HEK293 (cell line): ENCODE data around the gene PKIG.

Experiments used
- CTCF ChIA-PET: fragments of 350-600 bp; formaldehyde crosslinking; extraction: SDS; loops from one replicate; lab custom pipeline; 2021; ENCODE audit warnings: antibody characterized with exemption; lab: Yijun Ruan, JAX
- POLR2A ChIA-PET: fragments of 300-600 bp; formaldehyde crosslinking; extraction: SDS; loops from one replicate; lab custom pipeline; 2020; ENCODE audit warnings: antibody characterized with exemption, inconsistent platforms; lab: Yijun Ruan, JAX
- H3K27ac ChIP-seq: fragments of 200-500 bp; sonication (Bioruptor generic); 2 replicates; pipeline ENCODE4 v1.5.1; 2014; ENCODE audit warnings: low read depth, low read length, control low read depth, inconsistent platforms; ENCODE audit errors: extremely low read depth
- H3K36me3 ChIP-seq, 2 experiments: fragments of 200-500 bp in 1 of 2; sonication (Bioruptor generic) in 1 of 2; 1 replicate in 1 of 2; 2 replicates in 1 of 2; pipeline ENCODE4 v1.5.1; 2014 to 2017; ENCODE audit warnings: inconsistent platforms in 2 of 2, low read length in 2 of 2; ENCODE audit not compliant: control insufficient read depth in 2 of 2, insufficient read depth in 1 of 2
- H3K4me1 ChIP-seq: fragments of 200-500 bp; sonication (Bioruptor generic); 2 replicates; pipeline ENCODE4 v1.5.1; 2014; ENCODE audit warnings: mild to moderate bottlenecking, low read length, inconsistent platforms; ENCODE audit not compliant: control insufficient read depth, insufficient read depth
- H3K4me3 ChIP-seq: 2 replicates; pipeline ENCODE4 v1.5.1; 2011; ENCODE audit warnings: low read depth, mild to moderate bottlenecking, control low read depth, low read length, moderate library complexity
- H3K9me3 ChIP-seq: fragments of 200-500 bp; sonication (Bioruptor generic); 2 replicates; pipeline ENCODE4 v1.5.1; 2014; ENCODE audit warnings: low read depth, low read length, inconsistent platforms; ENCODE audit not compliant: control insufficient read depth, insufficient read depth
- ATF2 ChIP-seq: fragments of 450-650 bp; formaldehyde crosslinking; IDR thresholded peaks from 2 replicates; pipeline ENCODE4 v1.5.1; 2016; ENCODE audit warnings: missing biosample characterization, missing genetic modification characterization, low read depth
- HOXA7 ChIP-seq: sonication (generic); formaldehyde crosslinking; IDR thresholded peaks from 2 replicates; pipeline ENCODE4 v1.8.1; 2022; ENCODE audit warnings: missing genetic modification reagents, borderline replicate concordance
- MYNN ChIP-seq: fragments of 450-650 bp; formaldehyde crosslinking; IDR thresholded peaks from 2 replicates; pipeline ENCODE4 v1.5.1; 2016; ENCODE audit warnings: missing biosample characterization, missing genetic modification characterization, borderline replicate concordance
- SCRT1 ChIP-seq: fragments of 450-650 bp; formaldehyde crosslinking; IDR thresholded peaks from 2 replicates; pipeline ENCODE4 v1.5.1; 2016; ENCODE audit warnings: missing biosample characterization, missing genetic modification characterization, borderline replicate concordance
- ZBTB8A ChIP-seq: fragments of 450-650 bp; formaldehyde crosslinking; IDR thresholded peaks from 2 replicates; pipeline ENCODE4 v1.5.1; 2016; ENCODE audit warnings: missing biosample characterization, missing genetic modification characterization
- ZNF169 ChIP-seq: fragments of 450-650 bp; formaldehyde crosslinking; IDR thresholded peaks from 2 replicates; pipeline ENCODE4 v1.5.1; 2016; ENCODE audit warnings: missing biosample characterization, missing genetic modification characterization
- ZNF292 ChIP-seq: fragments of 450-650 bp; formaldehyde crosslinking; IDR thresholded peaks from 2 replicates; pipeline ENCODE4 v1.5.1; 2016; ENCODE audit warnings: low read depth, missing biosample characterization, missing genetic modification characterization, borderline replicate concordance
- ZNF362 ChIP-seq: fragments of 450-650 bp; formaldehyde crosslinking; IDR thresholded peaks from 2 replicates; pipeline ENCODE4 v1.5.1; 2016; ENCODE audit warnings: missing biosample characterization, missing genetic modification characterization
- ZNF398 ChIP-seq: fragments of 450-650 bp; formaldehyde crosslinking; IDR thresholded peaks from 2 replicates; pipeline ENCODE4 v1.5.1; 2017; ENCODE audit warnings: missing biosample characterization, missing genetic modification characterization
- ZNF530 ChIP-seq: fragments of 450-650 bp; formaldehyde crosslinking; IDR thresholded peaks from 2 replicates; pipeline ENCODE4 v1.5.1; 2016; ENCODE audit warnings: low read depth, missing biosample characterization, missing genetic modification characterization
- ZNF544 ChIP-seq: fragments of 450-650 bp; formaldehyde crosslinking; IDR thresholded peaks from 2 replicates; pipeline ENCODE4 v1.5.0; 2017; ENCODE audit warnings: missing biosample characterization, missing genetic modification characterization
- ZNF585B ChIP-seq: fragments of 450-650 bp; formaldehyde crosslinking; IDR thresholded peaks from 2 replicates; pipeline ENCODE4 v1.5.1; 2016; ENCODE audit warnings: missing biosample characterization, missing genetic modification characterization
- ZNF610 ChIP-seq: fragments of 450-650 bp; formaldehyde crosslinking; IDR thresholded peaks from 2 replicates; pipeline ENCODE4 v1.5.1; 2016; ENCODE audit warnings: missing biosample characterization, missing genetic modification characterization, borderline replicate concordance
- ZNF76 ChIP-seq: fragments of 450-650 bp; formaldehyde crosslinking; IDR thresholded peaks from 2 replicates; pipeline ENCODE4; 2016; ENCODE audit warnings: low read depth, missing biosample characterization, missing genetic modification characterization, borderline replicate concordance
- ZNF776 ChIP-seq: fragments of 450-650 bp; formaldehyde crosslinking; IDR thresholded peaks from 2 replicates; pipeline ENCODE4 v1.5.0; 2017; ENCODE audit warnings: missing biosample characterization, missing genetic modification characterization, borderline replicate concordance
- TF ChIP-seq, protein P1 (sequence below): fragments of 450-650 bp; formaldehyde crosslinking; IDR thresholded peaks from 2 replicates; pipeline ENCODE4 v1.5.1; 2016; ENCODE audit warnings: missing biosample characterization, missing genetic modification characterization
- TF ChIP-seq, protein P2 (sequence below): fragments of 450-650 bp; formaldehyde crosslinking; IDR thresholded peaks from 2 replicates; pipeline ENCODE4 v1.5.1; 2016; ENCODE audit warnings: missing biosample characterization, missing genetic modification characterization

The PKIG gene

DNA sequence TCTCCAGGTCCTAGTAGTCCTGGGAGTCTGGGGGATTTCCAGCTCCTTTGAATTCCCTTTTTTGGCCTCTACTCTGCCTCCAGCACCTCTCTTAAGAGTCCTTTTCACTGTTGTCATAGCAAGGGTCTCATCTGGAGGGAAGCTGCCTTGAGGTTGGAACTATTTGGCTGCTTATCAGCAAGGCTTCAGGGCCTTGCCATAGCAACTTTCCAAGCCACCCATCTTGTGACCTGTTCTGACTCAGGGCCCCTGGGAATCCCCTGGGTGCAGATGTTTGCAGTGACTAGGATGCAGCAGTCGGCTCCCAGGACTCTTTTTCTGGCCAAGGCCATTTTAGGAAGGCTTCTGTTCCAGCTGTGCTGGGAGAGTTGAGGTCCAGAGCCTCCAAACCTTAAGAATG lies 12.4 kb downstream of the PKIG start (continued):
- TF ChIP-seq ATF2 (tag by site-specific recombination) (no peak), ZNF76 (tag by site-specific recombination) (no peak)
- TF ChIP-seq, protein P1, sequence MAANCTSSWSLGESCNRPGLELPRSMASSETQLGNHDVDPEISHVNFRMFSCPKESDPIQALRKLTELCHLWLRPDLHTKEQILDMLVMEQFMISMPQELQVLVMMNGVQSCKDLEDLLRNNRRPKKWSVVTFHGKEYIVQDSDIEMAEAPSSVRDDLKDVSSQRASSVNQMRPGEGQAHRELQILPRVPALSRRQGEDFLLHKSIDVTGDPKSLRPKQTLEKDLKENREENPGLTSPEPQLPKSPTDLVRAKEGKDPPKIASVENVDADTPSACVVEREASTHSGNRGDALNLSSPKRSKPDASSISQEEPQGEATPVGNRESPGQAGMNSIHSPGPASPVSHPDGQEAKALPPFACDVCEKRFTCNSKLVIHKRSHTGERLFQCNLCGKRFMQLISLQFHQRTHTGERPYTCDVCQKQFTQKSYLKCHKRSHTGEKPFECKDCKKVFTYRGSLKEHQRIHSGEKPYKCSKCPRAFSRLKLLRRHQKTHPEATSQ (tag by site-specific recombination), result no peak

- H3K4me1 ChIP-seq, result no peaks in the 10 kb centered on the region
- H3K4me3 ChIP-seq, result no peak overlapping the region
- H3K36me3 ChIP-seq, result peaks cover 0 to 3% of the 10 kb centered on the region in 2 experiments; a peak in 1 of 3 replicates
- no peaks in the 10 kb centered on the region for H3K9me3 ChIP-seq
- ChIA-PET POLR2A (no interaction called here), CTCF (interaction anchor here (0.9 kb wide), 1 partner anchor 23 kb away, joined by 3 read pairs; no protein-coding TSS in a partner anchor)
- H3K27ac ChIP-seq, result no peak overlapping the region
- TF ChIP-seq ZNF610 (tag by site-specific recombination), result no peak
- TF ChIP-seq ZNF398, result no peak
- no peak for TF ChIP-seq HOXA7
- no peak for TF ChIP-seq ZNF292
- no peak for TF ChIP-seq ZNF585B (tag by site-specific recombination)
- TF ChIP-seq ZNF544 (tag by site-specific recombination), result no peak
- no peak for TF ChIP-seq ZNF776 (tag by site-specific recombination)
- TF ChIP-seq ZNF530 (tag by site-specific recombination), result no peak
- TF ChIP-seq ZNF169 (tag by site-specific recombination), result no peak
- no peak for TF ChIP-seq ZNF362 (tag by site-specific recombination)
- TF ChIP-seq, protein P2, sequence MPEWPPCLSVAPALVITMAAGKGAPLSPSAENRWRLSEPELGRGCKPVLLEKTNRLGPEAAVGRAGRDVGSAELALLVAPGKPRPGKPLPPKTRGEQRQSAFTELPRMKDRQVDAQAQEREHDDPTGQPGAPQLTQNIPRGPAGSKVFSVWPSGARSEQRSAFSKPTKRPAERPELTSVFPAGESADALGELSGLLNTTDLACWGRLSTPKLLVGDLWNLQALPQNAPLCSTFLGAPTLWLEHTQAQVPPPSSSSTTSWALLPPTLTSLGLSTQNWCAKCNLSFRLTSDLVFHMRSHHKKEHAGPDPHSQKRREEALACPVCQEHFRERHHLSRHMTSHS (tag by site-specific recombination), result no peak
Observed at GRCh38 chr20:44596010-44596409, 13.6 kb downstream of the PKIG start.

DNA sequence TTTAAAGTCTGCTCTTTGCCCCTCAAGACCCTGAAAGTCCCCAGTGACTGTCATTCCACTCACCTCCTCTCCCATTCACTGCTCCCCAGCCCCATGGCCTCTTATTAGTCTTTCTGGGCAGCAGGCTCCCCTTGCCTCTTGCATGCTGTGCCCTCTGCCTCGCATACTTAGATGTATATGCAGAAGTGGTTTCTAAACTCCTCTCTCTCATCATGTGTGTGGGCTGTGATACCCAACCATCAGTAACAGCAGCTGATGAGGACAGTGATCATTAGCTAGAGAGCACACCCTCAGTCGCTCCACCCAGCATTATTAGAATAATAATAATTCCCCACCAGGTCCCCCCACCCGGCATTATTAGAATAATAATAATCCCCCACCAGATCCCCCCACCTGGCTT lies 14.5 kb downstream of the PKIG start:
- no peak overlapping the region for H3K27ac ChIP-seq
- no peak overlapping the region for H3K4me3 ChIP-seq
- ChIA-PET POLR2A (no interaction called here), CTCF (interaction anchor here (0.6 to 2.1 kb wide), 2 partner anchors 13 to 102 kb away, joined by 3 to 9 read pairs; no protein-coding TSS in a partner anchor)
- H3K9me3 ChIP-seq, result no peaks in the 10 kb centered on the region
- peaks cover 7% of the 10 kb centered on the region; the same call in 1 of the 2 replicates for H3K4me1 ChIP-seq
- no peak for TF ChIP-seq SCRT1
- no peak for TF ChIP-seq ZNF585B (tag by site-specific recombination)
- no peak for TF ChIP-seq MYNN (tag by site-specific recombination)
- no peak for TF ChIP-seq ZBTB8A (tag by site-specific recombination)
- H3K36me3 ChIP-seq, result peaks cover 0 to under 1% of the 10 kb centered on the region in 2 experiments; a peak in 1 of 3 replicates
